CD4-positive, alpha-beta memory T cell (primary cell): ENCODE results near the gene OR2B2. TPM values are rescaled to one million over a fixed set of nuclear protein-coding genes. Genes with fewer than 3 reads are reported as not detected.

Experiments
- CTCF ChIA-PET: fragments of 350-600 bp; sonication (Branson Sonifier 250); formaldehyde crosslinking; loops from one replicate; lab custom pipeline; 2021; ENCODE audit warnings: inconsistent platforms; ENCODE audit not compliant: partially characterized antibody; lab: Charles Lee
- POLR2A ChIA-PET: fragments of 350-600 bp; sonication (Branson Sonifier 250); formaldehyde crosslinking; loops from one replicate; lab custom pipeline; 2021; ENCODE audit not compliant: partially characterized antibody; lab: Charles Lee
- DNase-seq, 5 donors: peaks; one replicate each; pipeline versions ENCODE4 v3.0.0 to v3.0.0-alpha.2; 2020 to 2022; ENCODE audit warnings: mixed read lengths in 1 of 5
- H3K27ac ChIP-seq: one replicate; pipeline ENCODE4 v1.7.0; 2013; ENCODE audit warnings: low read depth, low read length
- H3K27me3 ChIP-seq: 2 replicates; pipeline ENCODE4 v1.7.0; 2013; ENCODE audit warnings: mild to moderate bottlenecking, low read length, moderate library complexity; ENCODE audit not compliant: insufficient read depth
- H3K36me3 ChIP-seq: 2 replicates; pipeline ENCODE4 v1.7.0; 2013; ENCODE audit warnings: mild to moderate bottlenecking, low read length, moderate library complexity; ENCODE audit not compliant: insufficient read depth
- H3K4me1 ChIP-seq: 2 replicates; pipeline ENCODE4 v1.7.0; 2013; ENCODE audit warnings: mild to moderate bottlenecking, low read length, moderate library complexity; ENCODE audit not compliant: insufficient read depth
- H3K4me3 ChIP-seq, 2 donors: one replicate each; pipeline ENCODE4 v1.7.0; 2013; ENCODE audit warnings: low read length in 2 of 2, mild to moderate bottlenecking in 1 of 2
- H3K9me3 ChIP-seq, 2 donors: one replicate each; pipeline ENCODE4 v1.7.0; 2013; ENCODE audit warnings: low read length in 2 of 2, control low read depth in 1 of 2; ENCODE audit not compliant: control insufficient read depth in 1 of 2
- H3K27ac Mint-ChIP-seq, 7 donors: one replicate each; pipeline ENCODE4 v1.8.0; 2020 to 2021; ENCODE audit warnings: mixed read lengths in 7 of 7, mild to moderate bottlenecking in 6 of 7, inconsistent platforms in 3 of 7, moderate library complexity in 3 of 7
- H3K27me3 Mint-ChIP-seq, 2 donors: one replicate each; pipeline ENCODE4 v1.8.0; 2020 to 2021; ENCODE audit warnings: mixed read lengths in 2 of 2
- H3K36me3 Mint-ChIP-seq, 2 donors: one replicate each; pipeline ENCODE4 v1.8.0; 2020 to 2021; ENCODE audit warnings: mixed read lengths in 2 of 2, inconsistent platforms in 1 of 2, mild to moderate bottlenecking in 1 of 2
- H3K4me1 Mint-ChIP-seq, 4 donors: one replicate each; pipeline ENCODE4 v1.8.0; 2020 to 2021; ENCODE audit warnings: mixed read lengths in 4 of 4, mild to moderate bottlenecking in 1 of 4
- H3K4me3 Mint-ChIP-seq, 8 donors: one replicate each; pipeline ENCODE4 v1.8.0; 2020 to 2021; ENCODE audit warnings: mixed read lengths in 8 of 8, mild to moderate bottlenecking in 7 of 8, moderate library complexity in 6 of 8, inconsistent platforms in 3 of 8
- H3K9me3 Mint-ChIP-seq, 8 donors: one replicate each; pipeline ENCODE4 v1.8.0; 2020 to 2021; ENCODE audit warnings: mixed read lengths in 8 of 8, mild to moderate bottlenecking in 5 of 8, inconsistent platforms in 3 of 8, moderate library complexity in 1 of 8
- intact Hi-C: fragments of 100-400 bp; cut with micrococcal nuclease; formaldehyde crosslinking; loops from one replicate; pipeline ENCODE4 v1.15.1; 2023
- polyA plus RNA-seq, 2 donors: library from polyadenylated mRNA; unstranded; fragments of 300-500 nt; fragmentation: Illumina TruSeq; gene quantifications; one replicate each; pipeline ENCODE4 v1.2.3, GENCODE V29; 2021
- total RNA-seq, 2 experiments: library from RNA; stranded (reverse); gene quantifications; one replicate each; pipeline ENCODE4 v1.2.3, GENCODE V29; 2021

The OR2B2 gene
- total and polyA plus RNA-seq, 4 experiments from 2014 or later: not detected

DNA sequence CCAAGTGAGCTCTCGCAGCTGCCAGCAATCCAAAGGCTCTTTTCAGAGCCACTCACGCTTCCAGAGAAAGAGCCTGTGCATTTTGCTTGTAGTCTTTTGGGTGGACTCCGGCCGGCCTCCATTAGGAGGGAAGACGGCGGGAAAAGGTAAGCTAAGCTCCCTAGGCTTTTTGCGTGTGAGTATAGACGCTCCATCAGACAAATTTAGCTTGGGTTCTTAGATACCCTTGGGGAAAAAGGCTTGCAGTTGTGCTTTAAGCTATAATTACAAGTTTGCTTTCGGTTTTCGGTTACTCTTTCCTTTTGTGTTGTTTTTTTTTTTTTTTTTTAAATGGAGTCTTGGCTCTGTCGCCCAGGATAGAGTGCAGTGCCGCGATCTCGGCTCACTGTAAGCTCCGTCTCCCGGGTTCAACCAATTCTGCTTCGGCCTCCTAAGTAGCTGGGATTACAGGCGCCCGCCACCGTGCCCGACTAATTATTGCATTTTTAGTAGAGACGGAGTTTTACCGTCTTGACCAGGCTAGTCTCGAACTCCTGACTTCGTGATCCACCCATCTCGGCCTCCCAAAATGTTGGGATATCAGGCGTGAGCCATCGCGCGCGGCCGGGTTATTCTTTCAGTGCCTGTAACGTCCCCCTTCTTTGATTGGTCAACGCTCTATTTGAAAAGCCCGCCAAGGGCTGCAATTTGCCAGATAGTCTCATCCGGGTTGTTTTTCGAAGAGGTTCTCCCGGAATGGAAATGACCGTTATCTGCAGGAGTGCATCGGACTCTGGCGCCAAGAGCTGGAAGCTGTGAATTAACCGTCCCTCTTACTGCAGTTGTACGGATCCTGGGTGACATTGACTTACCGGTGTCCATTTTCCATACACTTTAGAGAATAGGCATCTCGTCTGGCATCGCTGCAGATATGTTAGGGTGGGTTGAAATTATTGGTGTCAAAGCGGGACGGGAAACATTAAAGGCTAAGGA lies 18.1 kb downstream of the OR2B2 start:
- no peak overlapping the region for H3K27ac Mint-ChIP-seq
- CTCF ChIA-PET: interaction anchor here (0.6 to 8.7 kb wide), 34 partner anchors 8 to 1868 kb away, joined by 3 to 226 read pairs (median 6); a partner anchor contains a TSS
- DNase-seq: peak; percentile 75 to 84 (median 76)
- peaks cover 0 to 12% of the 10 kb centered on the region in 2 donors for H3K36me3 Mint-ChIP-seq
- peak overlapping the region; percentile 72 to 86 for H3K4me3 ChIP-seq
- peaks cover 15 to 40% (median 28%) of the 10 kb centered on the region in 4 donors for H3K4me1 Mint-ChIP-seq
- H3K9me3 Mint-ChIP-seq: peaks cover 0 to 13% (median 0%) of the 10 kb centered on the region in 8 donors
- intact Hi-C loops: loop anchor here (1.0 to 10.0 kb wide), 14 partner anchors 22 to 1872 kb away; partner anchors contain the start of genes ABT1 and POM121L2
- no peaks in the 10 kb centered on the region for H3K27me3 ChIP-seq
- no peaks in the 10 kb centered on the region for H3K9me3 ChIP-seq
- no peak overlapping the region for H3K4me3 Mint-ChIP-seq
- H3K27ac ChIP-seq: peak overlapping the region; percentile 80
- H3K4me1 ChIP-seq: peaks cover 30% of the 10 kb centered on the region
- H3K36me3 ChIP-seq: no peaks in the 10 kb centered on the region
- POLR2A ChIA-PET: interaction anchor here (0.6 to 8.6 kb wide), 57 partner anchors 8 to 1914 kb away, joined by 3 to 827 read pairs (median 11); partner anchors contain the start of genes HMGN4, ZNF184, ZNF391 and ZSCAN26
- H3K27me3 Mint-ChIP-seq: no peaks in the 10 kb centered on the region

DNA sequence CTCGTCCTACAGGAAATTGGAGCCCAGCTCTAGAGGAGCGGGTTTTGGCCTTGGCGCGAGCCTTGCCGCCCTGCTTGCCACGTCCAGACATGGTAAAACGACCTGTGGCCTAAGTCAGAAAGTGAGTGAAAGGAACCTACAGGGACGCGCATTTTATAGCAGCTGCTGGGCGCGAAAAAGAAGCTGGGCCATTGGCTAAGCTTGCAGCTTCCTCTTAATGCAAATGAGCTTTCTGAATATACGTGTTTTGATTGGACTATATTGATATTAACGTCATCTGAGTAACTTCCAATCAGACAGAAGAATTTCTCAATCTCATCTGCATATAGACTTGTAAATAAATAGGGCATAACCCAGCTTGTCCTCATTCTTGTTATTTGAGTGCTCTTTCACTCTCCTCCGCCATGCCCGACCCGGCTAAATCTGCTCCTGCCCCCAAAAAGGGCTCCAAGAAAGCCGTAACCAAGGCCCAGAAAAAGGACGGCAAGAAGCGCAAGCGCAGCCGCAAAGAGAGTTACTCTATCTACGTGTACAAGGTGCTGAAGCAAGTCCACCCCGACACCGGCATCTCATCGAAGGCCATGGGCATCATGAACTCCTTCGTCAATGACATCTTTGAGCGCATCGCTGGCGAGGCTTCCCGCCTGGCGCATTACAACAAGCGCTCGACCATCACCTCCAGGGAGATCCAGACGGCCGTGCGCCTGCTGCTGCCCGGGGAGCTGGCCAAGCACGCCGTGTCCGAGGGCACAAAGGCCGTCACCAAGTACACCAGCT lies 18.9 kb downstream of the OR2B2 start:
- intact Hi-C loops: loop anchor here (1.0 to 10.0 kb wide), 11 partner anchors 21 to 1871 kb away; partner anchors contain the start of gene ABT1
- H3K4me3 ChIP-seq: peak overlapping the region; percentile 72 to 86
- Mint-ChIP-seq H3K36me3 (peaks cover 0 to 12% of the 10 kb centered on the region in 2 donors), H3K27me3 (no peaks in the 10 kb centered on the region), H3K9me3 (peaks cover 0 to 13% (median 0%) of the 10 kb centered on the region in 8 donors), H3K4me1 (peaks cover 15 to 40% (median 28%) of the 10 kb centered on the region in 4 donors), H3K4me3 (no peak overlapping the region), H3K27ac (no peak overlapping the region)
- peak overlapping the region; percentile 80 for H3K27ac ChIP-seq
- no peaks in the 10 kb centered on the region for H3K9me3 ChIP-seq
- peak; percentile 91 to 94 (median 93) for DNase-seq
- H3K27me3 ChIP-seq: no peaks in the 10 kb centered on the region
- peaks cover 30% of the 10 kb centered on the region for H3K4me1 ChIP-seq
- ChIA-PET POLR2A (interaction anchor here (0.6 to 8.6 kb wide), 74 partner anchors 9 to 1877 kb away, joined by 3 to 827 read pairs (median 8); partner anchors contain the start of genes HMGN4, TRIM27, ZNF184 and ZSCAN26), CTCF (interaction anchor here (0.6 to 8.7 kb wide), 23 partner anchors 9 to 1866 kb away, joined by 3 to 226 read pairs (median 9); a partner anchor contains a TSS)
- H3K36me3 ChIP-seq: no peaks in the 10 kb centered on the region

DNA sequence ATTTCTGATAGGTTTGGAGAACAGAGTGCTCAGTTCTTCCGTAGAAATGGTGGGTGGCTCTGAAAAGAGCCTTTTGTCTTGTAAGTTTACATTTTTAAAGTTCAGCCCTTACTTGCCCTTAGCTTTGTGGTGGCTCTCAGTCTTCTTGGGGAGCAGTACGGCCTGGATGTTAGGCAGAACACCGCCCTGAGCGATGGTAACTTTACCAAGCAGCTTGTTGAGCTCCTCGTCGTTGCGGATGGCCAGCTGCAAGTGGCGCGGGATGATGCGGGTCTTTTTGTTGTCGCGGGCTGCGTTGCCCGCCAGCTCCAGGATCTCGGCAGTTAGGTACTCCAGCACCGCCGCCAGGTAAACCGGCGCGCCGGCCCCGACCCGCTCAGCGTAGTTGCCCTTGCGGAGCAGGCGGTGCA lies 19.5 kb downstream of the OR2B2 start:
- CTCF ChIA-PET: interaction anchor here (1.2 to 8.7 kb wide), 16 partner anchors 23 to 1676 kb away, joined by 3 to 226 read pairs (median 28); a partner anchor contains a TSS
- peak overlapping the region; percentile 72 to 73 for H3K4me3 ChIP-seq
- Mint-ChIP-seq H3K4me1 (peaks cover 15 to 40% (median 28%) of the 10 kb centered on the region in 4 donors), H3K27ac (no peak overlapping the region), H3K4me3 (no peak overlapping the region), H3K27me3 (no peaks in the 10 kb centered on the region), H3K36me3 (peaks cover 0 to 12% of the 10 kb centered on the region in 2 donors), H3K9me3 (peaks cover 0 to 13% (median 0%) of the 10 kb centered on the region in 8 donors)
- DNase-seq: no peak
- POLR2A ChIA-PET: interaction anchor here (0.6 to 8.6 kb wide), 69 partner anchors 9 to 1876 kb away, joined by 3 to 827 read pairs (median 8); partner anchors contain the start of genes HMGN4, TRIM27, ZNF184 and ZSCAN31
- intact Hi-C loops: loop anchor here (1.0 to 10.0 kb wide), 11 partner anchors 20 to 1870 kb away; partner anchors contain the start of gene ABT1
- H3K4me1 ChIP-seq: peaks cover 30% of the 10 kb centered on the region
- no peaks in the 10 kb centered on the region for H3K27me3 ChIP-seq
- peak overlapping the region; percentile 80 for H3K27ac ChIP-seq
- H3K9me3 ChIP-seq: no peaks in the 10 kb centered on the region
- H3K36me3 ChIP-seq: no peaks in the 10 kb centered on the region

DNA sequence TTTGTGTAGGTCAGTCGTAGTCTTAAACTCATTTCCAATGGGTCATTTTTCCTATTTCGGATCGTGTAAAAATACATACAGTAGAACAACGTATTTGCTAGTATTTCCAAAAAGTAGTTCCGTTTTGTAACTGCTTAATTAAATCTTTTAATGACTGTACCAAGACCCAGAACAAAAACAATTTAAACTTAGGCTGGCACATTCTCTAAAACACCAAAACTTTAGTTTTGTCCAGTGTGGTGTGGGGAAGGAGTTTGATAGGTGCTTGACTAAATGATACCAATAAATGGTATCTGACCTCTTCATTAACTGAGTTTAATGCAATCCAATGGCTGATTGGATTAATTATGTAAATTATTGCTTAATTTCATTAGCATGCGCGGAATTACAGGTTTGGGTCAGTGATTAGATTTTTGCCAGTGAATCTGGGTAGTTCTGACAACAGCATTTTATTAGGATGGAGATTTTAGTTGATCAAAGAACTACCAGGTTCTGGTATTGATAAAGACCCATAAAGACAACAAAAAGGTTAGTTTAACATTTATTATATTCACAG lies 20.8 kb downstream of the OR2B2 start:
- Mint-ChIP-seq H3K9me3 (peaks cover 0 to 13% (median 0%) of the 10 kb centered on the region in 8 donors), H3K27ac (peak overlapping the region in 6 of 7 donors; percentile 64 to 90 (median 81)), H3K4me3 (peak overlapping the region in 6 of 8 donors; percentile 78 to 88 (median 81)), H3K4me1 (peaks cover 15 to 40% (median 28%) of the 10 kb centered on the region in 4 donors), H3K36me3 (peaks cover 0 to 12% of the 10 kb centered on the region in 2 donors), H3K27me3 (no peaks in the 10 kb centered on the region)
- peaks cover 30% of the 10 kb centered on the region for H3K4me1 ChIP-seq
- intact Hi-C loops: loop anchor here (5.0 to 10.0 kb wide), 5 partner anchors 971 to 1869 kb away; partner anchors contain the start of gene ABT1
- no peaks in the 10 kb centered on the region for H3K9me3 ChIP-seq
- H3K27ac ChIP-seq: no peak overlapping the region
- DNase-seq: no peak
- no peaks in the 10 kb centered on the region for H3K27me3 ChIP-seq
- CTCF ChIA-PET: interaction anchor here (1.5 to 4.1 kb wide), 7 partner anchors 19 to 119 kb away, joined by 6 to 62 read pairs (median 9); a partner anchor contains a TSS
- no peaks in the 10 kb centered on the region for H3K36me3 ChIP-seq
- peak overlapping the region in 1 of 2 donors; percentile 66 for H3K4me3 ChIP-seq
- POLR2A ChIA-PET: interaction anchor here (0.6 to 10.5 kb wide), 18 partner anchors 22 to 1859 kb away, joined by 3 to 827 read pairs (median 10); a partner anchor contains a TSS

DNA sequence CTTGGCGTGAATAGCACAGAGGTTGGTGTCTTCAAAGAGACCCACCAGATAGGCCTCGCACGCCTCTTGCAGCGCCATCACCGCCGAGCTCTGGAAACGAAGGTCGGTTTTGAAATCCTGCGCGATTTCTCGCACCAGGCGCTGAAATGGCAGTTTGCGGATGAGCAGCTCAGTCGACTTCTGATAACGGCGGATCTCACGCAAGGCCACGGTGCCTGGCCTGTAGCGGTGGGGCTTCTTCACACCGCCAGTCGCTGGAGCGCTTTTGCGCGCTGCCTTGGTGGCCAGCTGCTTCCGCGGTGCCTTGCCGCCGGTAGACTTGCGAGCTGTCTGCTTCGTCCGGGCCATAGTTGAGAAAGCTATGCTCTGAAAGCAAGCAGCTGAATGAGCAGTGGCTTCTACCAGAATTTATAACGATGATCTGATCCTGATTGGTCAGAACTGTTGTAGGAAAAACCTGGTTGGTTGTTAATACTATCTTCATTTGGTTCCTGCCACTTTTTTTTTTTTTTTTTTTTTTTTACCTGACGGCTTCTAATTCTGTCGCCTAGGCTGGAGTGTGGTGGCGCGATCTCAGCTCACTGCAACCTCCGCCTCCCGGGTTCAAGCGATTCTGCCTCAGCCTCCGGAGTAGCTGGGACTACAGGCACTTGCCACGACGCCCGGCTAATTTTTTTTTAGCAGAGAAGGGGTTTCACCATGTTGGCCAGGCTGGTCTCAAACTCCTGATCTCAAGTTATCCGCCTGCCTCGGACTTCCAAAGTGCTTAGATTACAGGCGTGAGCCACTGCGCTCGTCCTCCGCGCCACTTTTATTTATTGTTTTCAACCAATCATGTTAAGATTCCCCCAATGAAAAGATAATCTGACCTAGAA lies 21.5 kb downstream of the OR2B2 start:
- Mint-ChIP-seq H3K9me3 (peaks cover 0 to 13% (median 0%) of the 10 kb centered on the region in 8 donors), H3K4me3 (peak overlapping the region in 6 of 8 donors; percentile 78 to 88 (median 81)), H3K27ac (peak overlapping the region in 6 of 7 donors; percentile 75 to 94 (median 88)), H3K36me3 (peaks cover 0 to 12% of the 10 kb centered on the region in 2 donors), H3K4me1 (peaks cover 15 to 40% (median 28%) of the 10 kb centered on the region in 4 donors), H3K27me3 (no peaks in the 10 kb centered on the region)
- Histone ChIP-seq H3K4me3 (peak overlapping the region in 1 of 2 donors; percentile 66), H3K27me3 (no peaks in the 10 kb centered on the region), H3K9me3 (no peaks in the 10 kb centered on the region), H3K27ac (peak overlapping the region; percentile 34), H3K4me1 (peaks cover 30% of the 10 kb centered on the region), H3K36me3 (no peaks in the 10 kb centered on the region)
- CTCF ChIA-PET: interaction anchor here (0.6 to 4.1 kb wide), 20 partner anchors 9 to 763 kb away, joined by 3 to 62 read pairs (median 5); a partner anchor contains a TSS
- POLR2A ChIA-PET: interaction anchor here (0.6 to 10.5 kb wide), 51 partner anchors 9 to 1870 kb away, joined by 3 to 493 read pairs (median 5); partner anchors contain the start of gene ZNF184
- intact Hi-C loops: loop anchor here (1.0 to 10.0 kb wide), 6 partner anchors 972 to 1868 kb away; partner anchors contain the start of gene ABT1
- DNase-seq: peak; percentile 84 to 90 (median 88)
